Upper lobe of right lung (tissue), 1 donor: ENCODE data around the gene KCNK5. TPM values are rescaled to one million over a fixed set of nuclear protein-coding genes. Genes with fewer than 3 reads are reported as not detected.
A peak's percentile ranks its signal among the peaks of the same experiment; 100 is the strongest.

Source experiments
- ATAC-seq: fragments of 200-7000 bp; cut with Tn5 transposase; one replicate; pipeline ENCODE4 v1.9.1; 2020; ENCODE audit warnings: mild to moderate bottlenecking, moderate library complexity
- DNase-seq: peaks from one replicate; pipeline ENCODE4 v3.0.0-alpha.2; 2020
- H3K27ac ChIP-seq: fragments of 200-600 bp; one replicate; pipeline ENCODE4 v1.8.0; 2022
- H3K27me3 ChIP-seq: fragments of 200-600 bp; one replicate; pipeline ENCODE4 v1.8.0; 2022; ENCODE audit warnings: mild to moderate bottlenecking
- H3K36me3 ChIP-seq: fragments of 200-600 bp; one replicate; pipeline ENCODE4 v1.8.0; 2022
- H3K4me1 ChIP-seq: fragments of 200-600 bp; one replicate; pipeline ENCODE4 v1.8.0; 2022
- H3K4me3 ChIP-seq: fragments of 200-600 bp; one replicate; pipeline ENCODE4 v1.8.0; 2022; ENCODE audit warnings: mild to moderate bottlenecking
- H3K9me3 ChIP-seq: fragments of 200-600 bp; one replicate; pipeline ENCODE4 v1.8.0; 2022
- intact Hi-C: fragments of 100-400 bp; cut with DNase I; formaldehyde crosslinking; loops from one replicate; pipeline ENCODE4 v1.11.0; 2022
- total RNA-seq: library from RNA; stranded (reverse); fragmentation: NEBNext Ultra II Directional; extraction: Animal tissue kit (Norgen Biotek cat#: 25700); gene quantifications from one replicate; pipeline ENCODE4 v1.2.1, GENCODE V29; 2021
- TF ChIP-seq, protein P1 (sequence below): fragments of 200-600 bp; IDR thresholded peaks from one replicate; pipeline ENCODE4 v1.8.0; 2022; ENCODE audit warnings: antibody characterized with exemption
- donor health status: DM: no; HTN: yes; CAD: no; lungs with severe emphysema.

Gene KCNK5
- total RNA-seq, 1 donor from 2014 or later, result 10.0 TPM

DNA sequence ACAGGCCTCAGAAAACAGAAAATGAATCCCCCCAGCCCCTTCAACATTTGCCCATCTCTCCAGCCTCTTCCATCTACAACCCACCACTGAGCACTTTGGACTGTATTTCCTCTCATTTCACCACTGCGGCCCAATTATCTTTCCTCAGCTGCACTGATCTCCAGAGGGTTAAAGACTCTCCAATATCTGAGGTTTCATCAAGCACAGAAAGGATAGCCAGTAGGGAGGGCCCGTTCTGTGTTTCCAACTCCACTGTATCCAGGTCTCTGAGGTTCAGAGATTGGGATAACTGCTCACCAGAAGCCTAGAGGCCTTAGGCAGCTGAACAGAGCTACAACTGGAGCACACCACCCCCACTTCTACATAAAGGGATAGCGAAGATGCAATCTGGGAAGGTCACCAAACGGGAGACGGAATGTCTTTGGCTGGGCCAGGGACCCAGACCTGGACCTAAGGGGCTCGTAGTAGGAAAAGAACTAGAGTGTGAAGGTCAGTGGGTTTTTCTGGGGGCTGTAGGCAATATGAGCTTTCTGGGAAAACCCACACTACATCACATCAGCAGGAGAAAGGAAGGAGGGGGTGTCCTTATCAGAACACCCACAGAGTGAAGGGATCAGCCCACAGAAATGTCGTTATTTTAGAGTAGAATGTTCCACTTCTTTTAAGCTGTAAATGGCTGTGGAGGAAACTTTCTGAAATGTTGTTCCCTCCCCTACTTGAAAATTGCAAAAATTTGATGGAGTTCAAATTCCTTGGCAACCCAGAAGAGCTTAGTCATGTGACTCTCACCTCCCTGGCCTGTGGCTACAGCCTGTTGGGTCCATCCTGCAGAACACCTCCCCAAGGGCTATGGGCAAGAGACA is 7.3 kb downstream of the KCNK5 start:
- Histone ChIP-seq H3K9me3 (no peaks in the 10 kb centered on the region), H3K27me3 (no peaks in the 10 kb centered on the region), H3K4me3 (no peak overlapping the region), H3K36me3 (no peaks in the 10 kb centered on the region), H3K27ac (peak overlapping the region; percentile 36), H3K4me1 (peaks cover 74% of the 10 kb centered on the region)
- TF ChIP-seq, protein P1, sequence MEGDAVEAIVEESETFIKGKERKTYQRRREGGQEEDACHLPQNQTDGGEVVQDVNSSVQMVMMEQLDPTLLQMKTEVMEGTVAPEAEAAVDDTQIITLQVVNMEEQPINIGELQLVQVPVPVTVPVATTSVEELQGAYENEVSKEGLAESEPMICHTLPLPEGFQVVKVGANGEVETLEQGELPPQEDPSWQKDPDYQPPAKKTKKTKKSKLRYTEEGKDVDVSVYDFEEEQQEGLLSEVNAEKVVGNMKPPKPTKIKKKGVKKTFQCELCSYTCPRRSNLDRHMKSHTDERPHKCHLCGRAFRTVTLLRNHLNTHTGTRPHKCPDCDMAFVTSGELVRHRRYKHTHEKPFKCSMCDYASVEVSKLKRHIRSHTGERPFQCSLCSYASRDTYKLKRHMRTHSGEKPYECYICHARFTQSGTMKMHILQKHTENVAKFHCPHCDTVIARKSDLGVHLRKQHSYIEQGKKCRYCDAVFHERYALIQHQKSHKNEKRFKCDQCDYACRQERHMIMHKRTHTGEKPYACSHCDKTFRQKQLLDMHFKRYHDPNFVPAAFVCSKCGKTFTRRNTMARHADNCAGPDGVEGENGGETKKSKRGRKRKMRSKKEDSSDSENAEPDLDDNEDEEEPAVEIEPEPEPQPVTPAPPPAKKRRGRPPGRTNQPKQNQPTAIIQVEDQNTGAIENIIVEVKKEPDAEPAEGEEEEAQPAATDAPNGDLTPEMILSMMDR, result no peak
- intact Hi-C loops, result no loop called here
- no peak for DNase-seq
- ATAC-seq, result no peak

DNA sequence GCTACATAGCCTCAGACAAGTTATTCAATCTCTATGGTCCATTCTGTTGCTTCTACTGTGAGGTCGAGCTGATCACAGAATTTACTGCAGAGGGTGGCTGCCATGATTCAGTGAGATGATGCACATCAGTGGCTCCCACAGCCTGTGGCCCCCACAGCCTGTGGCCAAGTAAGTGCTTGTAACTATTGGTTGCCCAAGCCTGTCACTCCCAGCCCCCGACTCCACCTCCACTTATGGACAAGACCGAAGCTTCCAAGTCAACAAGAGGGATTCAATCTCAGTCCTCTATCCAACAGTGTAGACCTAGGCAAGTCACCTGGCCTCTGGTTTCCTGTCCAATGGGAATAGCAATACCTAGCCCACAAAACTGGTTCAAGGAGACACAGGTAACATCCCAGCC is 8.2 kb downstream of the KCNK5 start:
- intact Hi-C loops, result no loop called here

DNA sequence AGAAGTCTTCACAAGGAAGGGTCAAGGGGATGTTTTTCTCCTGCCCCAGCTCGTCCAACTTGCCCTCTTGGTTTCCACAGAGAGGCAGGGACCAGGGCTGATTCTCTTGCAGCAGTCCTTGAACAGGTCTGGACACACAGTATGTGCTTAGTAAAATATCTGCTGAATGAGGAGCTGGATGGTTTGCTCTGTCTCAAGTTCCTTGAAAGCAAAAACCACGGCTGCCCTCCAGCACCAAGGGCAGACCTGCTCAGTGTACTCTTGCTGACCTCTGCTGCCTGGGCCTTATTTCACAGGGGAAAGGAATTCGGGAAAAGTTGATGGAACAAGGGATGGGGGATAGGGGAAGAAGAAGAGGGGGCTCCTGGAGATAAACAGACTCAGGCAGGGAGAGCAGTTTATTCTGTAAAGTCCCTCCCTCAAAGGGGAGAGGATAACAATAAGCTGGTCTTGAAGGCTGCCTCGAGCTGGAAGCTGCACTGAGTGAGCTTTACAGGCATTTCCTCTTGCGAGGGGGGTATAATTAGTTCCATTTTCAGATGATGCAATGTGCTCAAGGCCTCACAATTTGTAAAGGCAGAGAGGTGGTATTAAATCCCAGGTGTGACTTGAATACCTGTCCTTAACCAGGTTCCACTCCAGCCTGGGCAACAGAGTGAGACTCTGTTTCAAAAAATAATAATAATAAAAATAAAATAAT is 10.3 kb downstream of the KCNK5 start:
- DNase-seq (no peak), ATAC-seq (peak; percentile 13)
- Histone ChIP-seq H3K27me3 (no peaks in the 10 kb centered on the region), H3K36me3 (no peaks in the 10 kb centered on the region), H3K4me1 (peaks cover 70% of the 10 kb centered on the region), H3K4me3 (no peak overlapping the region), H3K27ac (no peak overlapping the region), H3K9me3 (no peaks in the 10 kb centered on the region)
- TF ChIP-seq, protein P1, result no peak
- intact Hi-C loops, result no loop called here

More for the DNA sequence above, 8.2 kb downstream of the KCNK5 start:
- TF ChIP-seq, protein P1, result no peak
- DNase-seq, result no peak
- no peaks in the 10 kb centered on the region for H3K9me3 ChIP-seq
- H3K27me3 ChIP-seq, result no peaks in the 10 kb centered on the region
- H3K36me3 ChIP-seq, result no peaks in the 10 kb centered on the region
- peaks cover 76% of the 10 kb centered on the region for H3K4me1 ChIP-seq
- peak overlapping the region; percentile 36 for H3K27ac ChIP-seq
- no peak for ATAC-seq
- H3K4me3 ChIP-seq, result no peak overlapping the region

DNA sequence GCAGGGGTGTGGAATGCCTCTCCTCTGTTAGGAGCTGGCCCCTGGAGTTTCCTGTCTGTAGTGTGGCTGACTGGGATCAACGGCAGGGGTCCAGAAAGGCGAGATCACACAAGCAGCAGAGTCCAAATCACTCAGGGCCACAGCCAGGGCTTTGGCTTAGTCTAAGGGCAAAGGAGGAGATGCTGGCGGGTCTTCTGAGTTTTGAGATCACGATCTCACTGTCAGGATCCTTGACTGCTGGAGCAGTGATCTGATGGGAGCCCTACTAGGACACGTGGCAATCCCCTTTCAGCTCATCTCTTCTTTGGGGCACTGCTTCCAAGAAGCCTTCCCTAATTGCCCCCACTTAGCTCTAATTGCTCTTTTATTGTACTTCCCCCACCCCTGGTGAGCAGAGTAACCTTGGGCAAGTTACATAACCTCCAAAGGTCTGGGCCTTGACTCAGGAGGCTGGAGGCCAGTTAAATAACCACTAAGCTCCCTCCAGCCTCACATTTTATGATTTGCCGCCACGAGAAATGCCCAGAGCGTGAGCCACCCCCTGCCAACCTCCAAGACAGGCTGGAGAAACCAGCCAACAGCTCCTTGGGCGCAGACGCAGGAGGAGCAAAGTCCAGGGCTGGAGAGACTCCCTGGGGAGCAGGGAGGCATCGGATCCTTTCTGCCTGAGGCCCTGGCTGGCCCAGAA is 12.0 kb downstream of the KCNK5 start:
- ATAC-seq, result no peak
- Histone ChIP-seq H3K27ac (no peak overlapping the region), H3K4me1 (peaks cover 77% of the 10 kb centered on the region), H3K36me3 (no peaks in the 10 kb centered on the region), H3K4me3 (no peak overlapping the region), H3K9me3 (no peaks in the 10 kb centered on the region), H3K27me3 (no peaks in the 10 kb centered on the region)
- TF ChIP-seq, protein P1, result no peak
- no peak for DNase-seq
- intact Hi-C loops, result no loop called here

DNA sequence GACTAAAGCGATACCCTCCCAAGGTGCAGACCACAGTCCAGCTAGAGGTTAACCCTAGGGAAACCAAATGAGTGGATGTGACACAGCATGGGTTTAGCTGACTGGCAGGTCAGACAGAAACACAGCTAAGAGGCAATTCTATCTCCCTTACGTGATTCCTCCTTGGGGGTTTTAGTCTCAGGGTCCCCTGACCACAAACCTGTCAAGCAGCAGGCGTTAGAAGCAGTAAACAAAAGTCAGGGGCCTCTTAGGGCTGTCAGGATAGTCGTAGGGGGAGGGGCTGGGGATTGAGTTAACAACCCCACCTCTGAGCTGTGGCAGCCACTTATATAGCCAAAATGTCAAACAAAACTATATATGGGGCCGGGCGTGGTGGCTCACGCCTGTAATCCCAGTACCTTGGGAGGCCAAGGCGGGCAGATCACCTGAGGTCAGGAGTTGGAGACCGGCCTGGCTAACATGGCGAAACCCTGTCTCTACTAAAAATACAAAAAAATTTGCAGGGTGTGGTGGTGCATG is 13.6 kb downstream of the KCNK5 start:
- H3K27ac ChIP-seq, result no peak overlapping the region
- DNase-seq (no peak), ATAC-seq (no peak)
- H3K27me3 ChIP-seq, result no peaks in the 10 kb centered on the region
- H3K36me3 ChIP-seq, result no peaks in the 10 kb centered on the region
- intact Hi-C loops, result no loop called here
- peaks cover 68% of the 10 kb centered on the region for H3K4me1 ChIP-seq
- TF ChIP-seq, protein P1, result no peak
- H3K4me3 ChIP-seq, result no peak overlapping the region
- no peaks in the 10 kb centered on the region for H3K9me3 ChIP-seq
